LNCAP (cell line): ENCODE measurements around the gene CHRNA3.

ENCODE experiments used
- TF ChIP-seq, protein P1 (sequence below): fragments of 450-650 bp; IDR thresholded peaks from 2 replicates; pipeline ENCODE4 v1.5.1; 2017; ENCODE audit warnings: mild to moderate bottlenecking

The CHRNA3 gene

GRCh38 chr15:78641749-78642275 is 21.0 kb upstream of the CHRNA3 start:
- TF ChIP-seq, protein P1, sequence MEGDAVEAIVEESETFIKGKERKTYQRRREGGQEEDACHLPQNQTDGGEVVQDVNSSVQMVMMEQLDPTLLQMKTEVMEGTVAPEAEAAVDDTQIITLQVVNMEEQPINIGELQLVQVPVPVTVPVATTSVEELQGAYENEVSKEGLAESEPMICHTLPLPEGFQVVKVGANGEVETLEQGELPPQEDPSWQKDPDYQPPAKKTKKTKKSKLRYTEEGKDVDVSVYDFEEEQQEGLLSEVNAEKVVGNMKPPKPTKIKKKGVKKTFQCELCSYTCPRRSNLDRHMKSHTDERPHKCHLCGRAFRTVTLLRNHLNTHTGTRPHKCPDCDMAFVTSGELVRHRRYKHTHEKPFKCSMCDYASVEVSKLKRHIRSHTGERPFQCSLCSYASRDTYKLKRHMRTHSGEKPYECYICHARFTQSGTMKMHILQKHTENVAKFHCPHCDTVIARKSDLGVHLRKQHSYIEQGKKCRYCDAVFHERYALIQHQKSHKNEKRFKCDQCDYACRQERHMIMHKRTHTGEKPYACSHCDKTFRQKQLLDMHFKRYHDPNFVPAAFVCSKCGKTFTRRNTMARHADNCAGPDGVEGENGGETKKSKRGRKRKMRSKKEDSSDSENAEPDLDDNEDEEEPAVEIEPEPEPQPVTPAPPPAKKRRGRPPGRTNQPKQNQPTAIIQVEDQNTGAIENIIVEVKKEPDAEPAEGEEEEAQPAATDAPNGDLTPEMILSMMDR = no peak

- TF ChIP-seq, protein P1 = no peak
Observed at GRCh38 chr15:78641102-78641748, 20.4 kb upstream of the CHRNA3 start, which contains the start of gene CHRNB4. Gene CHRNB4, minus strand, starts transcription at chr15:78641210. Its CDS starts 77 bp downstream, at chr15:78641133.

- TF ChIP-seq, protein P1 = no peak
Observed at GRCh38 chr15:78640527-78641101, 19.8 kb upstream of the CHRNA3 start.

DNA sequence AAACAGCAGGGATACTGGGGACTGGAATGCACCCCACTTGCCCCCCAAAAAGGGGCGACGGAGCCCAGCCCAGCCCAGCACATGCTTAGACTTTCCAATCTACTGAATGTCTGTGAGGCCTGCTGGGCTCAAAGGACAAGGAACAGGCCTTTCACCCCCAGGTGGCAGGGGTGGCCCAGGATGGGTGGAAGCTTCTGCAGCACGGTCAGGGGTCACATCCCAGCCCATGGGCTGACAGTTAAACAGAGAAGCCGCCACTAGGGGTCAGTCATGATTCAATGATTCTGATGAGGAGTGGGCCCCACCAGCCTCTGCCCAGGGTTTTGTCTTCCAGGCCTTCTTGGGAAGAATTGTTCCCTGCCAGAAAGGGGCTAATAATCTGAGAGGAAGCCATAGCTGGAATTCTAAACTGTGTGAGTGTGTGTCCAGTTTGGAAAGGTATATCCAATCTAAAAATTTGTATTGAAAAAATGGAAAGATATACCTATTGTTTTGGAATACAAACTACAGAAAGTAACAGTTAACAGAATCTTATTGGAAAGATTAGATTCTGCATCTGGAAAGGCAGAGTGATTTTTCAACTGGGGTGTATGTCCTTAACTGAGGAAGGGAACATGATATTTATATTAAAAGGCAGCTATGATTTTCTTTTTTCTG is 18.0 kb upstream of the CHRNA3 start:
- TF ChIP-seq, protein P1 = peak; percentile 80

GRCh38 chr15:78637776-78638435 is 17.1 kb upstream of the CHRNA3 start:
- TF ChIP-seq, protein P1 = no peak

DNA sequence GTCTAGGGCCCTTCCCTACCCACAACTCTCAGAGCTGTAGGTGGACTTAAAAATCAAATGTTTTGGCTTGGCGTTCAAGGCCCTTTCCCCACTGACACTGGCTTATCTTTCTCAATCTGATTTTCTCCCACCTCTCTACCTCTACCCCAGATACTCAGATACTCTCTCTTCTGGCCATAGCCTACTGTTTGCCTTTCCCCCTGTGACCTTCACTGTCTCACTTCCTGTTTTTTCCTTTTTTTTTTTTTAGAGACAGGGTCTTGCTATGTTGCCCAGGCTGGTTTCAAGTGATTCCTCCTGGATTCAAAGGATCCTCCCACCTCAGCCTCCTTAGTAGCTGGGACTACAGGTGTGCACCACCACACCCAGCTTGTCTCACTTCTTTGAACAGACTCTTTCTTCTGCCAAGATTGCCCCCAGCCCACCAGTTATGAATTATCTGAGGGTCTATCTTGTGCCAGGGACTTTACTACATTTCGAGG is 15.6 kb upstream of the CHRNA3 start:
- TF ChIP-seq, protein P1 = no peak

GRCh38 chr15:78635346-78635745 is 14.6 kb upstream of the CHRNA3 start:
- TF ChIP-seq, protein P1 = no peak
